ENCODE data around the gene KDM3B.

KDM3B gene

GRCh38 chr5:138338411-138339090, 13.9 kb upstream of the KDM3B start:
- TF ChIP-seq GLIS3 (CRISPR knock-in tag; IDR thresholded peaks at IDR 0.05) (no peak), ARNTL (CRISPR knock-in tag; IDR thresholded peaks at IDR 0.05; ENCODE audit: borderline replicate concordance, low read depth) (0 out of 2 replicates have a peak, but pooled peaks have one; percentile 39), ZC3H10 (CRISPR knock-in tag; IDR thresholded peaks at IDR 0.05) (no peak), PPARA (CRISPR knock-in tag; IDR thresholded peaks at IDR 0.05; ENCODE audit: borderline replicate concordance) (no peak), RARB (CRISPR knock-in tag; IDR thresholded peaks at IDR 0.05) (no peak), TOX (CRISPR knock-in tag; IDR thresholded peaks at IDR 0.05; ENCODE audit: borderline replicate concordance) (no peak), TCF4 (CRISPR knock-in tag; IDR thresholded peaks at IDR 0.05; ENCODE audit: borderline replicate concordance) (no peak)
- ATAC-seq, result peak; percentile 1

GRCh38 chr5:138339091-138339456, 13.4 kb upstream of the KDM3B start:
- TF ChIP-seq OSR1 (CRISPR knock-in tag; IDR thresholded peaks at IDR 0.05), result no peak
- no peak for TF ChIP-seq TCF4 (CRISPR knock-in tag; IDR thresholded peaks at IDR 0.05; ENCODE audit: borderline replicate concordance)
- no peak for TF ChIP-seq CSRNP3 (CRISPR knock-in tag; IDR thresholded peaks at IDR 0.05)
- no peak for TF ChIP-seq ZC3H10 (CRISPR knock-in tag; IDR thresholded peaks at IDR 0.05)
- TF ChIP-seq ESRRG (CRISPR knock-in tag; IDR thresholded peaks at IDR 0.05), result no peak
- no peak for TF ChIP-seq ZNF565 (CRISPR knock-in tag; conservative IDR thresholded peaks at IDR 0.05; ENCODE audit: low read depth)
- no peak for TF ChIP-seq CSDC2 (CRISPR knock-in tag; IDR thresholded peaks at IDR 0.05)
- no peak for TF ChIP-seq ZNF70 (CRISPR knock-in tag; IDR thresholded peaks at IDR 0.05)
- TF ChIP-seq PATZ1 (CRISPR knock-in tag; IDR thresholded peaks at IDR 0.05; ENCODE audit: borderline replicate concordance), result no peak
- no peak for TF ChIP-seq ZFP3 (CRISPR knock-in tag; IDR thresholded peaks at IDR 0.05)
- TF ChIP-seq ISL1 (CRISPR knock-in tag; IDR thresholded peaks at IDR 0.05), result no peak
- no peak for TF ChIP-seq SNAI2 (CRISPR knock-in tag; IDR thresholded peaks at IDR 0.05)
- TF ChIP-seq TSHZ2 (CRISPR knock-in tag; IDR thresholded peaks at IDR 0.05), result no peak
- TF ChIP-seq ZNF8 (CRISPR knock-in tag; IDR thresholded peaks at IDR 0.05), result no peak
- TF ChIP-seq POU6F1 (CRISPR knock-in tag; IDR thresholded peaks at IDR 0.05; ENCODE audit: borderline replicate concordance, low read depth), result no peak
- no peak for TF ChIP-seq ARNTL (CRISPR knock-in tag; IDR thresholded peaks at IDR 0.05; ENCODE audit: borderline replicate concordance, low read depth)
- TF ChIP-seq PPARA (CRISPR knock-in tag; IDR thresholded peaks at IDR 0.05; ENCODE audit: borderline replicate concordance), result no peak
- no peak for TF ChIP-seq ZFP30 (CRISPR knock-in tag; IDR thresholded peaks at IDR 0.05)
- no peak for TF ChIP-seq GLIS3 (CRISPR knock-in tag; IDR thresholded peaks at IDR 0.05)
- ATAC-seq, result no peak

GRCh38 chr5:138339464-138339863, 13.0 kb upstream of the KDM3B start:
- TF ChIP-seq TOX (CRISPR knock-in tag; IDR thresholded peaks at IDR 0.05; ENCODE audit: borderline replicate concordance) (no peak), ZFP30 (CRISPR knock-in tag; IDR thresholded peaks at IDR 0.05) (no peak), BACH2 (CRISPR knock-in tag; IDR thresholded peaks at IDR 0.05; ENCODE audit: borderline replicate concordance) (no peak), CREB5 (CRISPR knock-in tag; IDR thresholded peaks at IDR 0.05; ENCODE audit: low read depth) (no peak), ZNF70 (CRISPR knock-in tag; IDR thresholded peaks at IDR 0.05) (no peak), SNAI2 (CRISPR knock-in tag; IDR thresholded peaks at IDR 0.05) (no peak), ZNF565 (CRISPR knock-in tag; conservative IDR thresholded peaks at IDR 0.05; ENCODE audit: low read depth) (no peak), GLIS3 (CRISPR knock-in tag; IDR thresholded peaks at IDR 0.05) (no peak)

More at GRCh38 chr5:138339464-138339863, 13.0 kb upstream of the KDM3B start:
- ATAC-seq, result no peak

All from SK-N-SH treated with all-trans-retinoic acid at 6 μM for 48 hours (cell line).